HuH-7.5 (cell line): ENCODE results near the gene USF2.

Source experiments
- DNase-seq: peaks from one replicate; pipeline ENCODE4 v3.0.0; 2011; ENCODE audit warnings: low spot score

The USF2 gene

GRCh38 chr19:35318679-35319448, 50.1 kb downstream of the USF2 start:
- no peak for DNase-seq

DNA sequence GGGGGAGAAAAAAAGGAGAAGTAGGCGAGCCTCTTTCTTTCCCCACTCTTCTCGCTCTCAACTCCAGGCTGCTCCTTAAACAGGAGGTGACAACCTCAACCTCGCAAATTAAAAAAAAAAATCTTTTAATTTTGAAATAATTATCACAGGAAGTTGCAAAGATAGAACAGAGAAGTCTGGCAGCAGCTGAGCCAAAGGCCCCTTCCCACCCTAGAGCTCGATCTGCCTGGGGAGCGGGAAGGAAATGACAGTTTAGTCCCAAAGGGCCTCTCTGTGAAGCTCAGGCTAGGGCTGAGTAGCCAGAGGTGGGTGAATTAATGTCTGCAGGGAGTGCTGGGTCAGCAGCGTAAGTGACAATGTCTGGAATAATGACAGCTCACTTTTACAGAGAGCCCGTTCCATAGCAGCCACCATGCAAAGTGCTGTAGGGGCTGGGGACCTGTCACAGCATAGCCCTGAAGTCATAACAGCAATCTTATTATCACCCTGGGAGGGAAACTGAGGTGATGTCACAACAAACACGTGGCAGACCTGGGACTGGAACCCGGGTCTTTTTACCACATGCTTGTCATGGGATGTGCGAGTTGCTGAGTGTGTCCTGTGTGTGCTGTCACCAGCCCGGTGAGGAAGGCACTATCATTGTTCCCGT, 51.4 kb downstream of the USF2 start:
- no peak for DNase-seq

DNA sequence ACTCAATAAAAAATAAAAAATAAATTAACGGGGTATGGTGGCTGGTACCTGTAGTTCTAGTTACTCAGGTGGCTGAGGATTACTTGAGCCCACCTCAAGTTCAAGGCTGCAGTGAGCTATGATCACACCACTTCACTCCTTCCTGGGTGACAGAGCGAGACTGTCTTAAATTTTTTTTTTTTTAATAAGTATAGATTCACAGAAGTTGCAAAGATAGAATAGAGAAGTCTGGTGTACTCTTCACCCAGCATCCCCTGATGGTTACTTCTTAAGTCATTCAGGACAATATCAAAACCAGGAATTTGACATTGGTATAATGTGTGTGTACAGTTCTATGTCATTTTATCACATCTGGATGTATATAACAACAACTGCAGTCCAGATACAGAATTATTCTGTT, 52.5 kb downstream of the USF2 start:
- DNase-seq = no peak

GRCh38 chr19:35322014-35322413, 53.3 kb downstream of the USF2 start:
- DNase-seq = no peak

- no peak for DNase-seq
Observed at GRCh38 chr19:35327642-35328041, 58.9 kb downstream of the USF2 start.

GRCh38 chr19:35328851-35329285, 60.1 kb downstream of the USF2 start, which contains the start of gene CD22:
TSS of gene CD22 (plus strand) at chr19:35329187. CDS start at chr19:35332041, 2,854 bp downstream.
- DNase-seq = no peak

GRCh38 chr19:35329323-35329722, 60.6 kb downstream of the USF2 start:
- no peak for DNase-seq
